ENCODE data around the gene SDC3.

DNA sequence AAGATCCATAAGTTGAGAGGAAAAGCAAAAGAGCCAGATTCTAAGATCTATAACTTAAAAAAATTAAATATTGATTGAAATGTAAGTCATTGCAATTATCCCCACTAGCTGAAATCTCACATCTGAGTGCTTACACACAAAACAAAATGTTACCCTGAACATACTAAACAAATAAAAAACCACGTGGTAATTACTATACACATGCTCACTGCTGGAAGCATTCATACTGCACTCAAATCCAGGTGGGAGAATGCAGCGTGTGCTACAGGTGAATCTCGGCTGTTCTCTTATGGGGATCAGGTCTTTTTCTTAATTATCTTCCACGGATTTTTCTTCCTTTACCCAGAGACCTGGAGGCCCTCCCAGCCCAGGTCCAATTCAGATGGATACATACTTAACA, 74.3 kb downstream of the SDC3 start:
- TF ChIP-seq, protein P1, sequence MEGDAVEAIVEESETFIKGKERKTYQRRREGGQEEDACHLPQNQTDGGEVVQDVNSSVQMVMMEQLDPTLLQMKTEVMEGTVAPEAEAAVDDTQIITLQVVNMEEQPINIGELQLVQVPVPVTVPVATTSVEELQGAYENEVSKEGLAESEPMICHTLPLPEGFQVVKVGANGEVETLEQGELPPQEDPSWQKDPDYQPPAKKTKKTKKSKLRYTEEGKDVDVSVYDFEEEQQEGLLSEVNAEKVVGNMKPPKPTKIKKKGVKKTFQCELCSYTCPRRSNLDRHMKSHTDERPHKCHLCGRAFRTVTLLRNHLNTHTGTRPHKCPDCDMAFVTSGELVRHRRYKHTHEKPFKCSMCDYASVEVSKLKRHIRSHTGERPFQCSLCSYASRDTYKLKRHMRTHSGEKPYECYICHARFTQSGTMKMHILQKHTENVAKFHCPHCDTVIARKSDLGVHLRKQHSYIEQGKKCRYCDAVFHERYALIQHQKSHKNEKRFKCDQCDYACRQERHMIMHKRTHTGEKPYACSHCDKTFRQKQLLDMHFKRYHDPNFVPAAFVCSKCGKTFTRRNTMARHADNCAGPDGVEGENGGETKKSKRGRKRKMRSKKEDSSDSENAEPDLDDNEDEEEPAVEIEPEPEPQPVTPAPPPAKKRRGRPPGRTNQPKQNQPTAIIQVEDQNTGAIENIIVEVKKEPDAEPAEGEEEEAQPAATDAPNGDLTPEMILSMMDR (IDR thresholded peaks at IDR 0.05), result no peak
- TF ChIP-seq POLR2A (IDR thresholded peaks at IDR 0.05) (no peak), EP300 (IDR thresholded peaks at IDR 0.05) (no peak), POLR2AphosphoS5 (IDR thresholded peaks at IDR 0.05) (no peak)

All from sigmoid colon (tissue), 4 donors.